ENCODE measurements around the gene PRDX5. TPM values are rescaled to one million over a fixed set of nuclear protein-coding genes. Genes with fewer than 3 reads are reported as not detected.

PRDX5 gene
- total RNA-seq, 1 donor from 2014 or later, result 217 TPM

DNA sequence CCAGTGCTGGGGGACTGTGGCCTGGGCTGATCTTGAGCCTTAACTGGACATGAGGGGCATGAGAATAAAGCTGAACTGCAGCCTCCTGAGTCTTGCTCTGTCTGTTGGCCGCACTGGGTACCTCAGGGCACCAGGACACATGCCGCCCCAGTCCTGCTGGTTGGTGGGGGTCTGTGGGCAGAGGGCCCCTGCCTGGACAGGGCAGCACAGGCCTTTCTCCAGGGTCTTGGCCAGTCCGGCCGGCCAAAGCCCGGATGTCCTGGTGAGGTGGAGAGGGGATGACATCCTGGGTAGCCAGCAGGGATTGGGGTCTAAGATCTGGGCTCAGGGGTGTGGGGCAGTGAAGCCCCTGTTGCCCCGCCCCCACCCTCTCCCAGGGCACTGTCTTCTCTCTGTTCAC, 39.5 kb downstream of the PRDX5 start:
- Mint-ChIP-seq H3K4me1 (ENCODE audit: unreplicated experiment) (peaks cover 39% of the 10 kb centered on the region), H3K36me3 (ENCODE audit: unreplicated experiment) (peaks cover 9% of the 10 kb centered on the region), H3K27me3 (ENCODE audit: unreplicated experiment) (no peaks in the 10 kb centered on the region), H3K9me3 (ENCODE audit: unreplicated experiment) (no peaks in the 10 kb centered on the region), H3K27ac (ENCODE audit: unreplicated experiment) (peak overlapping the region; percentile 39), H3K4me3 (ENCODE audit: unreplicated experiment) (no peak overlapping the region)
- no peak for DNase-seq (ENCODE audit: extremely low spot score, unreplicated experiment)
- TF ChIP-seq, protein P1, sequence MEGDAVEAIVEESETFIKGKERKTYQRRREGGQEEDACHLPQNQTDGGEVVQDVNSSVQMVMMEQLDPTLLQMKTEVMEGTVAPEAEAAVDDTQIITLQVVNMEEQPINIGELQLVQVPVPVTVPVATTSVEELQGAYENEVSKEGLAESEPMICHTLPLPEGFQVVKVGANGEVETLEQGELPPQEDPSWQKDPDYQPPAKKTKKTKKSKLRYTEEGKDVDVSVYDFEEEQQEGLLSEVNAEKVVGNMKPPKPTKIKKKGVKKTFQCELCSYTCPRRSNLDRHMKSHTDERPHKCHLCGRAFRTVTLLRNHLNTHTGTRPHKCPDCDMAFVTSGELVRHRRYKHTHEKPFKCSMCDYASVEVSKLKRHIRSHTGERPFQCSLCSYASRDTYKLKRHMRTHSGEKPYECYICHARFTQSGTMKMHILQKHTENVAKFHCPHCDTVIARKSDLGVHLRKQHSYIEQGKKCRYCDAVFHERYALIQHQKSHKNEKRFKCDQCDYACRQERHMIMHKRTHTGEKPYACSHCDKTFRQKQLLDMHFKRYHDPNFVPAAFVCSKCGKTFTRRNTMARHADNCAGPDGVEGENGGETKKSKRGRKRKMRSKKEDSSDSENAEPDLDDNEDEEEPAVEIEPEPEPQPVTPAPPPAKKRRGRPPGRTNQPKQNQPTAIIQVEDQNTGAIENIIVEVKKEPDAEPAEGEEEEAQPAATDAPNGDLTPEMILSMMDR (IDR thresholded peaks at IDR 0.05), result no peak

DNA sequence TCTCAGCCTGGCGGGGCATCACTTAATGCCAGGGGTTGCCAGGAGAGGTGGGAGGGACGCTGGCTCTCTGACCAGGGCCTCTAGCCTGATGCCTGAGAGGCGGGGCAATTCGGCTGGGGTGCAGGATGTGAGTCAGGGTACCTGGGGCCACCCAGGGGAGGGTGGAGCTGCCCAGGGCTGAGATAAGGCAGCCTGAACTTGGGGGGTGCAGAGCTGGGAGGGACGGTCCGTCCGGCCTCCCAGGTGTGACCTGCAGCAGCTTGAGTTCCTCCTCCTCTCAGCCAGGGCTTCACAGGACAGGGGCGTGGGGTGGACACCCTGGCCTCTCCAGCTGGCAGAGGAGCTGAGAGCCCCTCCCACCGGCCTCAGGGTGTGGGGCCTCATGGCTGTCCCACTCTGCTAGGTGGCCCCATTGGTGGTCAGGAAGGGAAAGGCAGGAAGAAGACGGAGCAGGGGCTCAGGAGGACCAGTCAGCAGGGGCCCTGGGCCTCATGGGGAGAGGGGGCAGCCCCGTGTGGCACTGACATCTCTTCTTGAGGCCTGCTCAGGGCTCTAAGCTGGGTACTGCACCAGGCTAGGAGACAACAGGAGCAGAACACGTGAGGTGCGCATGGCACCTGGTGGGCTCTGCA, 40.1 kb downstream of the PRDX5 start:
- peak overlapping the region; percentile 62 for H3K27ac Mint-ChIP-seq (ENCODE audit: unreplicated experiment)
- TF ChIP-seq, protein P1 (IDR thresholded peaks at IDR 0.05), result no peak
- no peak for DNase-seq (ENCODE audit: extremely low spot score, unreplicated experiment)
- no peaks in the 10 kb centered on the region for H3K27me3 Mint-ChIP-seq (ENCODE audit: unreplicated experiment)
- peak overlapping the region; percentile 50 for H3K4me3 Mint-ChIP-seq (ENCODE audit: unreplicated experiment)
- H3K9me3 Mint-ChIP-seq (ENCODE audit: unreplicated experiment), result no peaks in the 10 kb centered on the region
- peaks cover 10% of the 10 kb centered on the region for H3K36me3 Mint-ChIP-seq (ENCODE audit: unreplicated experiment)
- H3K4me1 Mint-ChIP-seq (ENCODE audit: unreplicated experiment), result peaks cover 39% of the 10 kb centered on the region

DNA sequence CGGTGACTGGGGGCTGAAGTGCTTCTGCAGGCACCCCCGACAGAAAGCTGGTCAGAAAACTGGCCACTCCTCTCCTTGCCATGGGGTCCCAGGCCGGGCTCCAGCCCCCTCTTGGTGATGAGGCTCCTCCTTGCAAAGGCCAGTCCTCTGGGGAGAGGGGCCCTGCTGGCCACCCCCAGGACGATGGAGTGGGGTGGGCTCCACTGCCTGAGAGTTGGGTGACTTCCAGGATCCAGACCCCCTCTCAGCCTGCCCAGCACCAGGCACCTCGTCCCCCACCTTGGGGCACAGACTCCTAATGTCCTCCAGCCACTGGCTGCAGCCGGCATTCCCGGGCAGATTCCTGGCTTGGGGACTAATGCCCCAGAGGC, 40.6 kb downstream of the PRDX5 start:
- H3K27ac Mint-ChIP-seq (ENCODE audit: unreplicated experiment), result peak overlapping the region; percentile 62
- H3K9me3 Mint-ChIP-seq (ENCODE audit: unreplicated experiment), result no peaks in the 10 kb centered on the region
- peaks cover 11% of the 10 kb centered on the region for H3K36me3 Mint-ChIP-seq (ENCODE audit: unreplicated experiment)
- H3K4me3 Mint-ChIP-seq (ENCODE audit: unreplicated experiment), result peak overlapping the region; percentile 50
- TF ChIP-seq, protein P1 (IDR thresholded peaks at IDR 0.05), result no peak
- H3K27me3 Mint-ChIP-seq (ENCODE audit: unreplicated experiment), result no peaks in the 10 kb centered on the region
- peaks cover 39% of the 10 kb centered on the region for H3K4me1 Mint-ChIP-seq (ENCODE audit: unreplicated experiment)
- no peak for DNase-seq (ENCODE audit: extremely low spot score, unreplicated experiment)

DNA sequence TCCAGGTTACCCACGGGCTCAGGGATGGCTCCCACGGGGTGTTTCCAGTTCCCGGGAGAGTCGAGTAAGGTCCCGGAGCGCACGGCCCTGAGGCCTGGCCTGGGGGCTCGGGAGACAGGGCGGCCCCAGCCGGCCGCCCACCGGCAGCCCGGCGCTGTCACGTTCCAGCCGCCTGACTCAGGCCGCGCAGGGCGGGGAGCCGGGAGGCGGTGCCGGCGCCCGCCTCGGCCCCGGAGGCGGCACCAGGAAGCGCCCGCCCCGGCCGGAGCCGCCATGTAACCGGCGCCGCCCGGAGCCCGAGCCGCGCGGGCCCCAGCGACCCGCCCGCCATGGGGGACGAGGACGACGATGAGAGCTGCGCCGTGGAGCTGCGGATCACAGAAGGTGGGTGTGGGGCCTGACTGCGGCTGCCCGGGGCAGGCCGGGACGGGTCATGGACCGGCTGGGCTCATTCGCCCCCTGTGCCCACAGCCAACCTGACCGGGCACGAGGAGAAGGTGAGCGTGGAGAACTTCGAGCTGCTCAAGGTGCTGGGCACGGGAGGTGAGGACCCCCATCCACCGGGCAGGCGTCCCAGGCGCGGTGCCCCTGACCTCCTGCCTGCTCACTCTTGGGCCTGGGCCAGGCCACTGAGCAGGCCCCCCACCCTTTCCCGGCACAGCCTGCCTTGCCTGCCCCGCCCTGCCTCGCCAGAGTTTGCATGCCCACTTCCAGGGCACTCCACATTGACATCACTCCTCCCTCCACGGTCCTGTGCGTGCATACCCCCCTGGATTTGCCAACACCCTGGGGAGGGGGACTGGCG, 41.2 kb downstream of the PRDX5 start, which contains the start of gene RPS6KA4:
Gene RPS6KA4, plus strand, starts transcription at position 256 of the 805 bp plus-strand sequence. Its CDS starts 74 bp downstream, at position 330.
- Mint-ChIP-seq H3K27ac (ENCODE audit: unreplicated experiment) (peak within 1 kb of the TSS; percentile 75), H3K27me3 (ENCODE audit: unreplicated experiment) (no peaks in the 10 kb centered on the region), H3K4me1 (ENCODE audit: unreplicated experiment) (peaks cover 39% of the 10 kb centered on the region), H3K36me3 (ENCODE audit: unreplicated experiment) (peaks cover 13% of the 10 kb centered on the region), H3K9me3 (ENCODE audit: unreplicated experiment) (no peaks in the 10 kb centered on the region), H3K4me3 (ENCODE audit: unreplicated experiment) (peak within 1 kb of the TSS; percentile 82)
- TF ChIP-seq, protein P1 (IDR thresholded peaks at IDR 0.05), result no peak
- DNase-seq (ENCODE audit: extremely low spot score, unreplicated experiment), result no peak
